ENCODE data around the gene MYCL. TPM values are rescaled to one million over a fixed set of nuclear protein-coding genes. Genes with fewer than 3 reads are reported as not detected.

MYCL gene
- total and polyA plus RNA-seq, 10 of the 15 experiments (the other 5 are each of a cell fraction or from before 2014, with no cell fraction given) = 0.11 to 1.4 (median 0.40) TPM; not detected in 1

DNA sequence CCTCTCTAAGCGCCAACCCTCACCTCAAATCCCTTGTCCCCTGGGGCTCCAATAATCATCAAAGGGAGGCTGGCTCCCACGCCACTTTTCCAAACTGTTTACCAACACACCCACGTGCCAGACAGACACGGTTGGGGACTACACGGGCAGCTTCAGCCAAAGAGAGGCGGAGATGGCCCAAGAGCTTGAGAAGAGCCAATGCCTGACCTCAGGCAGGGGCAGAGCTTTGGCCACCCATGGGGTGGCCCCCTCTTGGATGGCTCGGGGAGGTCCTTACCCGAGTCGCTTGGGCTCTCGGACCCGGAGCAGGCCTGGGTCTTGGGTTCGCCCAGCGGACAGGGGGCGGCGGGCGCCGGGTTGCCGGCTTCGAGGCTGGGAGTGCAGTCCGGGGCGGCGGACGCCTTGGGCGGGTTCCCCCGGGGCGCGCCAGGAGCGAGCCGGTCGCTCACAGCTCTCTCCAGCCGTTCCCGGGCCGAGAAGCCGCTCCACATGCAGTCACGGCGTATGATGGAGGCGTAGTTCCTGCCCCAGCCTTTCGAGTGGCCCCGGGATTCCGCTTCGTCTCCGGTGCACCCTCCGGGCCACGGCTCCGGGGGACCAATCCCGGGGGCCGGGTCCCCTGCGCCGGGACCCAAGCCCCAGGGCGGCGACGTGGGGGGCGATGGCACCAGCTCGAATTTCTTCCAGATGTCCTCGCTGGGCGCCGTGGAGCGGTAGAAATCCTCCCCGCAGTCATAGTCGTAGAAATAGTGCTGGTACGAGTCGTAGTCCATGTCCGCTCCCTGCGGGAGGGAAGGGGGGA lies 854 bp downstream of the MYCL start:
- no TSS peak for BruUV-seq (replicated peaks)
- Histone ChIP-seq H3K27me3 (replicated peaks in 1 of 2; ENCODE audit: control insufficient read depth in 2 of 2, insufficient read depth in 2 of 2, low read length in 1 of 2) (peaks cover 10 to 12% of the 10 kb centered on the region in 2 experiments), H3K79me2 (ENCODE audit: control insufficient read depth, insufficient read depth, low read length) (no peaks in the 10 kb centered on the region; the same call in 1 of the 2 replicates), H3K4me1 (ENCODE audit: control insufficient read depth, insufficient read depth, low read length) (peaks cover 7% of the 10 kb centered on the region; the same call in 1 of the 2 replicates), H4K20me1 (ENCODE audit: control insufficient read depth, insufficient read depth) (no peaks in the 10 kb centered on the region), H3K9me3 (replicated peaks; ENCODE audit: control insufficient read depth, insufficient read depth, low read length) (no peaks in the 10 kb centered on the region; the same call in 2 of the 3 replicates), H2AFZ (ENCODE audit: control insufficient read depth, low read depth, low read length) (peak overlapping the region; percentile 94), H3K36me3 (ENCODE audit: control insufficient read depth in 2 of 2, insufficient read depth in 2 of 2, low read length in 1 of 2) (no peaks in the 10 kb centered on the region), H3K4me2 (ENCODE audit: control insufficient read depth, insufficient read depth) (peak overlapping the region; percentile 69), H3K27ac (ENCODE audit: control insufficient read depth, insufficient read depth) (no peak overlapping the region), H3K4me3 (peak overlapping the region; percentile 77), H3K9ac (ENCODE audit: control insufficient read depth, insufficient read depth, low read length) (peak overlapping the region; percentile 52; the same call in 1 of the 2 replicates)
- DNase-seq (ENCODE audit: low read depth, low spot score) (no peak), FAIRE-seq (no peak), ATAC-seq (peak; percentile 23)
- ChIA-PET POLR2A (interaction anchor here (1.5 kb wide), 1 partner anchor 21 kb away, joined by 5 read pairs; no protein-coding TSS in a partner anchor), RAD21 (ENCODE audit: unreplicated experiment) (interaction anchor here (0.8 to 2.5 kb wide), 5 partner anchors 19 to 86 kb away, joined by 3 to 23 read pairs (median 7); no protein-coding TSS in a partner anchor), SMC1A (ENCODE audit: uncharacterized antibody, unreplicated experiment) (interaction anchor here (0.8 to 3.8 kb wide), 6 partner anchors 7 to 131 kb away, joined by 3 to 42 read pairs (median 5); no protein-coding TSS in a partner anchor), CTCF (interaction anchor here (0.8 to 7.7 kb wide), 6 partner anchors 9 to 84 kb away, joined by 3 to 110 read pairs (median 9); no protein-coding TSS in a partner anchor)
- intact Hi-C loops (cut with micrococcal nuclease; ENCODE audit: unreplicated experiment) = no loop called here
- in situ Hi-C loops (cut with MboI) = no loop called here
- 7% methylated on average over 49 of the region's 64 CpGs for WGBS (ENCODE audit: insufficient coverage, insufficient replicate concordance, low lambda C conversion rate, missing lambda C conversion rate)
- no peak for TF ChIP-seq LARP7 (IDR thresholded peaks at IDR 0.05)
- no peak for TF ChIP-seq KDM1A (IDR thresholded peaks at IDR 0.05; ENCODE audit: borderline replicate concordance)
- TF ChIP-seq NBN (IDR thresholded peaks at IDR 0.05) = no peak
- TF ChIP-seq, protein P1, sequence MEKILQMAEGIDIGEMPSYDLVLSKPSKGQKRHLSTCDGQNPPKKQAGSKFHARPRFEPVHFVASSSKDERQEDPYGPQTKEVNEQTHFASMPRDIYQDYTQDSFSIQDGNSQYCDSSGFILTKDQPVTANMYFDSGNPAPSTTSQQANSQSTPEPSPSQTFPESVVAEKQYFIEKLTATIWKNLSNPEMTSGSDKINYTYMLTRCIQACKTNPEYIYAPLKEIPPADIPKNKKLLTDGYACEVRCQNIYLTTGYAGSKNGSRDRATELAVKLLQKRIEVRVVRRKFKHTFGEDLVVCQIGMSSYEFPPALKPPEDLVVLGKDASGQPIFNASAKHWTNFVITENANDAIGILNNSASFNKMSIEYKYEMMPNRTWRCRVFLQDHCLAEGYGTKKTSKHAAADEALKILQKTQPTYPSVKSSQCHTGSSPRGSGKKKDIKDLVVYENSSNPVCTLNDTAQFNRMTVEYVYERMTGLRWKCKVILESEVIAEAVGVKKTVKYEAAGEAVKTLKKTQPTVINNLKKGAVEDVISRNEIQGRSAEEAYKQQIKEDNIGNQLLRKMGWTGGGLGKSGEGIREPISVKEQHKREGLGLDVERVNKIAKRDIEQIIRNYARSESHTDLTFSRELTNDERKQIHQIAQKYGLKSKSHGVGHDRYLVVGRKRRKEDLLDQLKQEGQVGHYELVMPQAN (conservative IDR thresholded peaks at IDR 0.05) = no peak
- TF ChIP-seq ETV6 (conservative IDR thresholded peaks at IDR 0.05 in 1 of 2, IDR thresholded peaks at IDR 0.05 in 1 of 2; ENCODE audit: borderline replicate concordance in 1 of 2, low read depth in 1 of 2) = no peak
- TF ChIP-seq TCF12 (IDR thresholded peaks at IDR 0.05; ENCODE audit: low read depth, low read length) = no peak
- TF ChIP-seq NFIC (IDR thresholded peaks at IDR 0.05; ENCODE audit: low read depth, low read length) = no peak
- TF ChIP-seq RB1 (IDR thresholded peaks at IDR 0.05; ENCODE audit: borderline replicate concordance) = no peak
- TF ChIP-seq, protein P2, sequence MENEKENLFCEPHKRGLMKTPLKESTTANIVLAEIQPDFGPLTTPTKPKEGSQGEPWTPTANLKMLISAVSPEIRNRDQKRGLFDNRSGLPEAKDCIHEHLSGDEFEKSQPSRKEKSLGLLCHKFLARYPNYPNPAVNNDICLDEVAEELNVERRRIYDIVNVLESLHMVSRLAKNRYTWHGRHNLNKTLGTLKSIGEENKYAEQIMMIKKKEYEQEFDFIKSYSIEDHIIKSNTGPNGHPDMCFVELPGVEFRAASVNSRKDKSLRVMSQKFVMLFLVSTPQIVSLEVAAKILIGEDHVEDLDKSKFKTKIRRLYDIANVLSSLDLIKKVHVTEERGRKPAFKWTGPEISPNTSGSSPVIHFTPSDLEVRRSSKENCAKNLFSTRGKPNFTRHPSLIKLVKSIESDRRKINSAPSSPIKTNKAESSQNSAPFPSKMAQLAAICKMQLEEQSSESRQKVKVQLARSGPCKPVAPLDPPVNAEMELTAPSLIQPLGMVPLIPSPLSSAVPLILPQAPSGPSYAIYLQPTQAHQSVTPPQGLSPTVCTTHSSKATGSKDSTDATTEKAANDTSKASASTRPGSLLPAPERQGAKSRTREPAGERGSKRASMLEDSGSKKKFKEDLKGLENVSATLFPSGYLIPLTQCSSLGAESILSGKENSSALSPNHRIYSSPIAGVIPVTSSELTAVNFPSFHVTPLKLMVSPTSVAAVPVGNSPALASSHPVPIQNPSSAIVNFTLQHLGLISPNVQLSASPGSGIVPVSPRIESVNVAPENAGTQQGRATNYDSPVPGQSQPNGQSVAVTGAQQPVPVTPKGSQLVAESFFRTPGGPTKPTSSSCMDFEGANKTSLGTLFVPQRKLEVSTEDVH (IDR thresholded peaks at IDR 0.05; ENCODE audit: low read depth, partially characterized antibody) = no peak
- TF ChIP-seq EED (IDR thresholded peaks at IDR 0.05; ENCODE audit: low read depth) = no peak
- TF ChIP-seq HDGF (IDR thresholded peaks at IDR 0.05) = no peak
- no peak for TF ChIP-seq POLR2AphosphoS5 (IDR thresholded peaks at IDR 0.05; ENCODE audit: low read length)
- TF ChIP-seq FOXK2 (IDR thresholded peaks at IDR 0.05) = no peak
- no peak for TF ChIP-seq SUPT20H (IDR thresholded peaks at IDR 0.05; ENCODE audit: borderline replicate concordance, control insufficient read depth, low read depth, low read length)
- no peak for TF ChIP-seq TARDBP (IDR thresholded peaks at IDR 0.05; ENCODE audit: borderline replicate concordance)
- TF ChIP-seq BHLHE40 (IDR thresholded peaks at IDR 0.05; ENCODE audit: borderline replicate concordance in 1 of 2, low read depth in 2 of 2, low read length in 1 of 2) = no peak
- TF ChIP-seq HDAC2 (IDR thresholded peaks at IDR 0.05) = no peak
- no peak for TF ChIP-seq ZNF384 (IDR thresholded peaks at IDR 0.05; ENCODE audit: borderline replicate concordance, low read depth, low read length)
- TF ChIP-seq SP1 (IDR thresholded peaks at IDR 0.05; ENCODE audit: low read depth, low read length) = no peak

All from GM12878 (cell line).